HG03439 (cell line): ENCODE results near the gene TAAR9.
A peak's percentile ranks its signal among the peaks of the same experiment; 100 is the strongest.

Experiments used
- ATAC-seq: cut with Tn5 transposase; IDR thresholded peaks from one replicate; pipeline ENCODE4 v1.9.1; 2021; ENCODE audit warnings: mild to moderate bottlenecking, moderate library complexity; ENCODE audit not compliant: unreplicated experiment

The TAAR9 gene, protein sequence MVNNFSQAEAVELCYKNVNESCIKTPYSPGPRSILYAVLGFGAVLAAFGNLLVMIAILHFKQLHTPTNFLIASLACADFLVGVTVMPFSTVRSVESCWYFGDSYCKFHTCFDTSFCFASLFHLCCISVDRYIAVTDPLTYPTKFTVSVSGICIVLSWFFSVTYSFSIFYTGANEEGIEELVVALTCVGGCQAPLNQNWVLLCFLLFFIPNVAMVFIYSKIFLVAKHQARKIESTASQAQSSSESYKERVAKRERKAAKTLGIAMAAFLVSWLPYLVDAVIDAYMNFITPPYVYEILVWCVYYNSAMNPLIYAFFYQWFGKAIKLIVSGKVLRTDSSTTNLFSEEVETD

DNA sequence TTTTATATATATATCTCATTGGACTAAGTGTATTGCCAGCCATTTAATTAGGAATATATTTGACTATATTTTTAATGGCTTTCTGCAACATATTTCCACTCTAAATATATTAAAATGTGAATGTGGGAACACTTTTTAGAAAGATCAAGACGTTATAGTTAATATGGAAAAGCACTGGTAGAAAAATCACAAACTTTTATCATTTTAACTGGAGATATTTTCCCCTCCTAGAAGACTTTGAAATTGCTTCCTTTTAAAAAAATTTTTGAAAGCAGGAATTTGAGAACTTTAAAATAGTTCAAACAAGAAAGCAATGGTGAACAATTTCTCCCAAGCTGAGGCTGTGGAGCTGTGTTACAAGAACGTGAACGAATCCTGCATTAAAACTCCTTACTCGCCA lies at the start of gene TAAR9:
Gene TAAR9 (plus strand): TSS at position 301 of the 400 bp plus-strand sequence. CDS start 13 bp downstream, at position 314.
- no peak for ATAC-seq

DNA sequence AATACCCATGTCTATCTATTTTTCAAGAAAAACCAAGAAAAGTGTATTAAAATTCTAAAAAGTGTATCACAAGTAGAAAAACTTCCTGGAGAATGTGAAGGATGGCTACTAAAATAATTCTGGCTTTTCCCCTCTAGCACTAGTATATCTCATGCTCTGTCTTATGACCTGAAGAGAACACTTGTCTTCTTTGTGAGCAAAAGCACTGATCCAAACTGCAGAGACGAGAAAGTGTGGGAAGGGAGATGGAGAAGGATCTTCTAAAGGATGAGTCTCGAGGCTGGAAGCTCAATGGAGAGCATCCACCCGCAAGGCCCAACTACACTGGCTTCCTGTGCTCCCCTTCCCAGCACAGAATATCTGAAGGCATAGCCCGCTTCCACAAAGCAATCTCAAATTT lies 48.7 kb upstream of the TAAR9 start:
- ATAC-seq = no peak

DNA sequence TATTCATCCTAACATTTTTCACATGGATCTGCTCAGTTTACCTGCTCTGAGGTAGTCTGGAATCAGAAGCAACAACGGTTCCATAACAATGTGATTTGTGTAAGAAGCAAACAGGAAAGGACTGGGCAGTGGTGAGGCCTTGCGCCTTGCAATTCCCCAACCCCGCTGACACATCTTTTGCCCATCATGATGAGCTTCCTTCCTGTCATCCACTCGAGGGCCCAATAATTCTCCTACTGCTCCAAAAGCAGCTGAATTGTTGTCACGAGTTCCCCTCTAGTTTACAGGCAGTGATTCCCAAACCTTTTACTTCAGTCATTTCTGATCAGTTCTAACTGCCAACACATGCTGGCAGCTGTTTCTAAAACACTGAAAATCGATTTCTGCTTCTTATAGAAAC lies 48.1 kb upstream of the TAAR9 start:
- no peak for ATAC-seq

DNA sequence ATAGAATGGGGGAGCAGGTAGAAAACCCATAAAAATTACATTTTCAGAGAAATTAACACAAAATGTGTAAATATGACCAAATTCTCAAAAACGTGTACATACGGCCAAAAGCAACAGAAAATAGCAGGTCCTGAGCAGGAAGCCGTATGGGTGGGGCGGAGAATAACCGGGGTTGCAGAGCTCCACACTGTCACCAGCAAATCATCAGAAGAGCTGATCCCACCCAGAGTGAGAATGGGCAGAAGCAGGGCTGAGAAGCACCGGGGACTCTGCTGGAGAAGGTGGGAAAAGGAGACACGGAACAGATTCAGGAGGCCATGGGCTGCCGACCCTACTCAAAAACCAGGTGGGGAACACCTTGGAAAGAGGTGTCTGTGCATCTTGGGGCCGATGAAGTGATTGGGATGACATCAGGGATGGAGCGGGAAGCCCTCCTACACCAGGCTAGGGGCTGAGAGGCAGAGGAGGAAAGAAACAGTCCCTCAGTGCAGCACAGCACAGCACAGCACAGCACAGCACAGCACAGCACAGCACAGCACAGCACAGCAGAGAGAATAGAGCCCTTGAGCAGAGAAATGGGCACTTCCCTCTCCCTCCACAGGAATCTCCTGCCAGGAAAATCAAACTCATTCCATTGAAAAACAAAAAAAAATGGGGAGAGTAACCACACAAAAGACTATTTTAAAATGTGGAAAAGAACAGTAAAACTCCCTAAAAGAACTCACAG lies 47.4 kb upstream of the TAAR9 start:
- ATAC-seq = no peak

DNA sequence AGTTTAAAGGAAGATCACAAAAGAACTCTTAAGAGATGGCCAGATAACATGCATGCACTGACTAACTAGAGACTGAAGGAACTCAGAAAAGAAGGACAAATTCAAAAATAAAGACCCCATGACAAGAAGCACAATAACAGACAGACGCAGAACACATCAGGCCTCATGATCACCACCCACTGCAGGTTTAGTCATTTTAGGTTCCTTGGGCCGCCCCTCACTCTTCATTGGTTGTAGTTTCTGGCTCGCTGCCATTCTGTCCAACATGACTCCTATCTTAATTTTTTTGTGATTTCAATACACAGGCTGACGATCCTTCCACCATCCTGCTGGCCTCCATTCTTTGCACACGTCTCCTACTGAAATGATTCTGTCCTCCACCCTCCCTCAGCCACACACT lies 46.8 kb upstream of the TAAR9 start:
- no peak for ATAC-seq

DNA sequence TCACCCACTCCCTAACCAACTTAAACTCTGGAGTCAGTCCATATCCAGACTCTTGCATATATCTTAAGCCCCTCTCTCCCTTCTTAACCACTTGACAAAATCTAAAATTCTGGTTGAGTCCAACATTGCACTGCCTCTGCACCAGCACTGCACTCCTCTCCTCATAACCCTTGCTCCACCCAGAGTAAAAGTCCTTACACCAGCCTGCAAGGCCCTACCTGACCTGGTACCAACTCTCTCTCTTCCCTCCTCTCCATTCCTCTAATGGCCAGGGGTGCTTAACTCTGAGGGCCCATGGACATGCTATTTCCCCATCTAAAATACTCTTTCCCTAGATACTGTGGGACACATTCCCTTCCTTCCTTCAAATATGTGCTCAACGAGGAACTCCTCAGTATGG lies 46.2 kb upstream of the TAAR9 start:
- ATAC-seq = no peak

DNA sequence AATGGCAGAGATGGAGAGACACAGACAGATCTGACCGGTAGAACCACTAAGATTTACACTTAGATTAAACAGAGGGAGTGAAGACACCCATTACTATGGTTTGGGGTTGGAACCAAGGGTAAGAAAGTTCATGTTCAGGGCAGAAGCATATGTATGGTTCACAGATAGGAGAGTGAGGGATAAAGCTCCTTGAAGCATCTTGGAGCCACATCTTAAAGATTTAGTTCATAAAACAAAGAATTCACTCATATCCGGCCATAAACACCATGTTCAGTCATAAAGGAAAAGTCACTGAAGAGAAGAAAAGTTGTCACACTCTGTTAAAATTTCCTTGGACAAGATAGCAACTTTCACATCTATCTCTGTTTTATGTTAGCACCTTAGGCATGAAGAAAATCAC lies 43.1 kb upstream of the TAAR9 start:
- ATAC-seq = no peak

DNA sequence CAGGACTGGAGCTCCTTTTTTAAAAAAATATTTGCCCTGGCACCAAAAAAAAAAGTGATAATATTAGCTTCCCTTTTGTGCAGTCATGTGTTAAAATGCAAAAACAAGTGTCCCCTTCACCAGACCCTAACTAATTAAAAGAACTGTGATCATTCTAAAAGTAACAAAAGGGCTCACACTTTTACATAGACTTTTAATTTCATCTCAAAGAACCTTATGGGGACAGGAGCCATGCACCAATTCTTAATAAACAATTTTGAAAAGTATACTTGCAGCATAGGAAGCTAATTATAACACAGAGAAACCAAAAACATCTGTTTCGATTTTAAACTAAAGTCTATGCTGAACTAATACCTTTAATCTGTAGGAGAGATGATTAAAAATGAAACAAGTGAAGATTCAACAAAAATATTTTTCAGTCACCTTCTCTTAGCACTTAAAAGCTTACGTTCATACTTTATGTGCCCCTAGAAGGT lies 42.4 kb upstream of the TAAR9 start:
- peak; percentile 56 for ATAC-seq

DNA sequence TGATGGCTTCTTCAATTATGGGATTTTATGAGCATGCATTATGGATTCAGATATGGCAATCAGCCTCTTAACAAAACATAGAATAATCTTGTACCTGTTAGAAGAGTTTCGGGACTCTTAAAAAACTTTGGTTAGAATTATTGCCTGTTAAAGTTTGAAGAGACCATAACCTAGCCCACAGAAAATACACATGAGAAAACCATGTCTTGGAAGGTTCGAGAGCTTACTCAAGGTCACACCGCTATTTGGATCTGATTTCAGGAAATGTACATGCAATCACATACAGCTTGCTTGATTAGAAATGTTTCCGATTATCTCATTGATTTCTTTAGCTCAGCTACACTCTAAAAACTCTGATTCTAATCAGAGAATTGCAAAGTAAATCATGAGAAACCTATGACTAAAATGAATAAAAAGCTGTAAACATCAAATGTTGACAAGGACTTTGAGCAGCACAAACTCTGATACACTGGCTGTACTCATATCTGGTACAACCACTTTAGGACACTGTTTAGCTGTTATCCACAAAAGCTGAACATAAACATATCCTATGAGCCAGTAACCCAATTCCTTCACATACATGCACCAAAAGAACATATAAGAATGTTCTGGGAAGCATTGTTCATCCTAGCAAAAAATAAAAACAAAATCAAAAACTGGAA lies 41.4 kb upstream of the TAAR9 start:
- ATAC-seq = no peak

DNA sequence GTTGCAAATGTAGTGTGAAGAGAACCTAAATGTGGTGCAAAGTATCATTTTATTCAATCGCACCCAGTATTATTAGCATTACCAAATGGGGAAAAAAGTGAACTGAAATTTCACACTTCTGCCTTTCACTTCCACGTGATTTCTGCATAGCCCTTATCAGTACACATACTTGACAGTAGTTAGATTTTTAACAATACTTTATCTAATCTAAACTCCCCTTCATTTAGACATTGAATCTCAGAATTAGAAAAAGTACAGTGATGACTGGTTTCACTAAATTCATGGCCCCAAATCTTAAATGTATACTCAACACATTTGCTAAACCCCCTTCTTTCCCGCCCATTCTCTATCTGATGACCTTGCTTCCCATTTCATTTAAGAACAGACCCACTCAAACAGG lies 39.4 kb upstream of the TAAR9 start:
- peak; percentile 60 for ATAC-seq

DNA sequence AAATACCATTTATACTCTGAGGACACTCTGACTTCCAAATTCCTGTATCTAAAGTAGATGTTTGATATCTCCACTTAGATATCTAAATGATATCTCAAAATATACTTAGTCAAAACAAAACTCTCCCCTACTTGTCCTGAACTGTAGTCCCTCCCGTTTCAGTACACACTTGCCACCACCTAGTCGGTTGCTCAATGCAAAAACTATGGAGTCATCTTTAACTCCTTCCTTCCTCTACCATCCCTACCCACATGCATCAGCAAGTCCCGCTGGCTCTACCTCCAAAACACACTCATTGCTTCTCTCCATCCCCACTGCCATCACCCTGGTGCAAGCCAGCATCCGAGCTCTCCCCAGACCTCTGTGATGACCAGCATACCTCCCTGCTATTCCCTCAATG lies 38.3 kb upstream of the TAAR9 start:
- ATAC-seq = no peak

DNA sequence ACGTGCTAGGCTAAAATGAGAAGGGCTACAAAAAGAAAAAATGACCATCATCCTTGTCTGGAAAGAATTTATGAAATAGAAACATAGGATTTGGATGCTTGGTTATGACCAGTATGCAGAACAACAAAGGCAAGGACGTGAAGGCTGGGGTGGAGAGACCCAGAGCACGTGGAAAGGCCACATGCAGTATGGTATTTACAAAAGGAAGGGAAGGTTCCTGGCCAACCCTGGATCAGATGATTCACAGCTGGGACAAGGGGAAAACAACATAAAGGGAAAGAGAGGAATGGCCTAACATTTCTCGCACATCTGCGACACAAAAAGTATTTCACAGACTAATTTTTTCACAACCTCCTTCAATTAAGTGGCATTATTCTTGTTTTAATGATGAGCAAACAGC lies 33.3 kb upstream of the TAAR9 start:
- ATAC-seq = no peak

DNA sequence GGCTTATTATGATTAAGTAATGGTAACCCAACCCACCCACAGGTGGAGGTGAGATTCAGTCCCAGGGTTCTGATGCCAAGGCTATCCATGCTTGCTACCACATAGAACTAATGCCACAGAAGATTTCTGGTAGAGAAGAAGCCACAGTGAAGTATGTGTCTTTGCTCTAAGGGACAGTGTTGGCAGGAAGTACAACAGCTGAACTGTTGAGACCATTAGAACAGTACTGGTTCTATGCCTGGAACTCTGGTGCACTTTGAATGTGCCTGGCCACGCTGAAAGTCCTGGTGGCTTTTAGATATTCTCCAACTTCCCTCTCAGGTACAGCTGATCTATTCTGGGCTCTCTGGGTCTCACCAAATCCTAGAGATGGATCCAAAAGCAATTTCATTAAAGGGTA lies 32.9 kb upstream of the TAAR9 start:
- no peak for ATAC-seq

DNA sequence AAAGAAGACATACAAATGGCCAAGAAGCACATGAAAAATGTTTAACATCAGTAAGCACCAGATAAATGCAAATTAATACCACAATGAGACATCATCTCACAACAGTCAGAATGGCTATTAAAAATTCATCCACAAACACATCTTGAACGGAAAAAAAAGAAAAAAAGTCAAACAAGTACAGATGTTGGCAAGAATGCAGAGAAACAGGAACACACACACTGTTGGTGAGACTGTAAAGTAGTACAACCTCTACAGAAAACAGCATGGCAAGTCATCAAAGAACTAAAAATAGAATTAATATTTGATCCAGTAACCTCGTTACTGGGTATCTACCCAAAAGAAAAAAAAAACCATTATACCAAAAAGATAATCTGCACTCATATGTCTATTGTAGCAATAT lies 31.6 kb upstream of the TAAR9 start:
- ATAC-seq = no peak

DNA sequence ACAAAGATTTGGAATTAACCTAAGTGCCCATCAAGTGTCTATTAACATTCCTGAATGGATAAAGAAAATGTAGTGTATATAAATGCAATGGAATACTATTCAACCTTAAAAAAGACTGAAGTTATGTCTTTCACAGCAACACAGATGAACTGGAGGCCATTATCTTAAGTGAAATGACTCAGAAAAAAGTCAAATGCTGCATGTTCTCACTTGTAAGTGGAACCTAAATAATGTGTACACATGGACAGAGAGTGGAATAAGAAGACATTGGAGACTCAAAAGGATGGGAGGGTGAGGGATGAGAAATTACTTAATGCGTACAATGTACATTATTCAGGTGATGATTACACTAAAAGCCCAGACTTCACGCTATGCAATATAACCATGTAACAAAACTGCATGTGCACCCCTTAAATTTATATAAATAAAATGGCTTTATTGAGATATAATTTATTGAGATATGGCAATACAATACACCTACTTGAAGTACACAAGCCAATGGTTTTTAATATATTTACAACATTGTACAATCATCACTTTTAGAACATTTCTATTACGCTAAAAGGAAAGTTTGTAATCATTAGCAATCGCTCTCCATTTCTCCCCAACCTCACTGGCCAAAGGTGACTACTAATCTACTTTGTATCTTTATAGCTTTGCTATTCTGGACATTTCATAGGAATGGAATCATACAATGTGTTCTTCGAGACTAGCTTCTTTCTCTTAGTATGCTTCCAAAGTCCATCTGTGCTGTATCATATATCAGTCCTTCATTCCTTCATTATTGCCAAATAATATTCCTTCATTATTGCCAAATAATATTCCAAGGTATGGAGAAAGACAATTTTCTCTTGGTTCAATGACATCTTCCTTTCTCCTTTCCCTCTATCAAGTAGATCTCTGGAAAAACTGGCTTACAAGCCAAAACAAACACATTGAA lies 30.9 kb upstream of the TAAR9 start:
- ATAC-seq = no peak

DNA sequence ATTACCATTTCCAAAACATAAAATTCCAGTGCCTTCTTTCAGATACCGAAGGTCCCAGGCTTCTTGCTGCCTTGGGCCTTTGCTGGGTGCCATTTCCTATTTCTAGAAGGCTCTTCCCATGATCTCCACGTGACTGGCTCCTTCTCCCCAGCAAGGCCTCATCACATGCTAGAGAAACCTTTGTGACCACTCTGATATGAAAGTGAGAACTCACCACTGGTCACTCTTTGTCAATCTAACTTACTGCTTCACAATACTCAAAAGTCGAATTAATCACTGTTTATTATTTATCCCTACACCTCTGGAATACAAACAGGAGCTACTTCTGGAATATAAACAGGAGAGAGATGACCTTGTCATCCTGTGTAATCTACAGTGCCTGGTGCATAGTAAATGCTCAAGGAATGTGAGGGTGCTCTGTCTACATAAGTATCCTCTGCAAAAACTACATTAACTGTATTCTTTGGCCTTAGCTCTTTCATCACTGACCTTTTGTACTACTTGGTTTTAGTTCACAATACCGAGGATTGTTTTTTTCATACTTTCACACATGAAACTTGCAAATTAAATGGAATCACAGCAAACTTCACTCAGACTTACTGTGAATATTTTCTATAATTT lies 26.8 kb upstream of the TAAR9 start:
- ATAC-seq = no peak

DNA sequence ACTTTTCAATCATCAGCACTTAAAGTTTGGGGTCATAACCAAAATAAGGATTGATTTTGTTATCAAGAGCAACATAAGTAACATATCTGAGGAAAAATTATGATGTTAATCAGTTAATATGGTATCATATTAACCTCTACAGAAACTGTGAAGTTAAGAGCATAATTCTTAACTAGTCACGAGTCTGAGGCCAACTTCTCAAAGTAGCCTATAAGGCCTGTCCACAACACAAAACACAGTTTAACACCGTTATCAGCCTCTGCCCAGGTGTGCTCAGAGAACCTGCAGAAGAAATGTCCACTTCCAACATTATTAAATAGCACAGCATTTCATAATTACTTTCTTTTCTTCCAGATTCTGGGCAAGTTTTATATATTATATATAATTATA lies 26.3 kb upstream of the TAAR9 start:
- ATAC-seq = no peak

DNA sequence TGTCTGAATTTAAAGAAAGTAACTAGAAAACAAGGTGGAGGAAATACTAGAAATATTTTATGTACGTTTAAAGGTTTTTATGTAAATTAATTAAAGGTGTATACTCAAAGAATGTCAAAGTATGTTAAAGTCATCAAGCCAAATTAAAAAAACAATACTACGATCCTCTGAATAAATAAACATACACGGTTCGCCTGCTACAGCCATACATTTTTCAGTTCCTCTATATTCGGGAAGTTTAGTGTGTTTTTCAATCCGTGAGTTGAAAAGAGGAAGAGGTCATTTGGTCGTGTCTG lies 25.8 kb upstream of the TAAR9 start:
- ATAC-seq = no peak

DNA sequence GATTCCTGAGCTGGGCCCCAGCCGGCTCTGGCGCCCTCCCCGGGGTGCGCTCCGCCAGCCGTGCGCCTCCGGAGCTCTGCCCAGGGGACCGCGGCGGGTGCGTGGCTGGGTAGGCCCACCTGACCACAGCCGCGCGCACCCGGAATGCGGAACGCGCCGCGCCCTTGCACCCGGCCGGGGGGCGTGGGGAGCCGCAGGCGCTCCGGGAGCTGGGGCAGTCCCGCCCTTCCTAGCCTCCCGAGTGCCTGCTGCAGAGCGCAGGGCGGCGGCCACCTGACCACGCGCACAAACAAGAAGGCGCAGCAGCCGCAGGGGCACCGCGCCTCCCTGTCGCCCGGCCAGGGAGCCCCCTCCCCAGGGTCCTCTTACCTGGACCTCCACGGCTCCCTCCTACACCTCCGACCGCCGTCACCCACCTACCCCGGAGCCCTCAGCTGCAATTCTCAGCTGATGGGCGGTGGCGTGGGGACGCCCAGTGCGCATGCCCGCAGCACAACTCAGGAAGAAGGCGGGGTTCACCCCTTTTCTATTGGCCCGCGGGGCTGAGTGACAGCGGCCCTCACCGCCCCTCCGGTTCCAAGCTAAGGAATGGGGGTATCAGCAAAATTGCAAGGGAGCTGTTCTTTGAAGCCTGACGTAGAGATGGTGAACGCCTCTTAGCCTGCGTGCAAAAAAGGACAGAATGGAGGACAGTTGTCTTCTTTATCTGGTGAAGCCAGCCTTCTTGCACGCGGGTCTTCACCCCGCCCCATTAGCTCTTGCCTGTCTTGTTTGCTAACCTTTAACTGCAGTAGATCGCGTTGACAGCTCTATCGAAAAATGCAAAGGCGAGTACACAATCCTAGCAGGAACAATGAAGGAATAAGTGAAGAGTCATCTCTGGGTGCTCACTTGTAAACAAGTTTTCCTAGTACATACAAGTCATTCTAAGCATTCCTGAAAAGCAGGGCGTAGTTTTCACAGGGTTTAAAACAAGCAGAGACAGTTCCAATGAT lies 25.1 kb upstream of the TAAR9 start, which contains the start of gene STX7:
Gene STX7 (minus strand): TSS at position 479 of the 995 bp plus-strand sequence. CDS start 9,586 bp downstream, outside the sequence.
- peak; percentile 96 for ATAC-seq
